Left cardiac atrium (tissue), 4 donors: ENCODE measurements around the gene MRPS10. TPM values are rescaled to one million over a fixed set of nuclear protein-coding genes. Genes with fewer than 3 reads are reported as not detected.
"Not testable (repeated sequence)": the region's sequence is repeated elsewhere in the genome, so short reads cannot be mapped to it uniquely, and the experiment has no call there.

ENCODE experiments used
- ATAC-seq, 2 donors: fragments of 200-7000 bp; cut with Tn5 transposase; one replicate each; pipeline ENCODE4 v1.9.1; 2020; ENCODE audit warnings: mild to moderate bottlenecking in 2 of 2, moderate library complexity in 2 of 2
- DNase-seq: peaks from one replicate; pipeline ENCODE4 v3.0.0-alpha.2; 2020
- intact Hi-C, 2 donors: fragments of 100-400 bp; cut with DNase I; formaldehyde crosslinking; loops; one replicate each; pipeline versions ENCODE4 v1.14.1 to v1.15.1; 2022 to 2023
- total RNA-seq, 2 donors: library from RNA; stranded (reverse); fragmentation: NEBNext Ultra II Directional; extraction: Animal tissue kit (Norgen Biotek cat#: 25700); gene quantifications; one replicate each; pipeline ENCODE4 v1.2.1, GENCODE V29; 2021
- donor health status: DM: no; HTN: yes; CAD: no.
- donor health status: DM: no; HTN: yes; CAD: no; lungs with severe emphysema.
- donor health status: DM: yes; HTN: yes; CAD: no.
- donor health status: Dilated cardiomyopathy.

Gene MRPS10
- total RNA-seq, 2 donors from 2014 or later: 39.2 to 44.2 TPM

- DNase-seq (no peak), ATAC-seq (peak in 1 of 2 donors; percentile 74)
- intact Hi-C loops: no loop called here
Measured at GRCh38 chr6:42190554-42191183, 27.0 kb downstream of the MRPS10 start.

GRCh38 chr6:42188406-42188805, 29.3 kb downstream of the MRPS10 start:
- intact Hi-C loops: no loop called here
- no peak for ATAC-seq
- no peak for DNase-seq

- peak in 1 of 2 donors; percentile 27 for ATAC-seq
- intact Hi-C loops: no loop called here
- no peak for DNase-seq
Measured at GRCh38 chr6:42185597-42185996, 32.1 kb downstream of the MRPS10 start.

- DNase-seq (no peak), ATAC-seq (no peak)
- intact Hi-C loops: no loop called here
Measured at GRCh38 chr6:42184475-42184874, 33.2 kb downstream of the MRPS10 start.

- intact Hi-C loops: no loop called here
- no peak for DNase-seq
- no peak for ATAC-seq
Measured at GRCh38 chr6:42182101-42182500, 35.6 kb downstream of the MRPS10 start.

- intact Hi-C loops: no loop called here
- no peak for DNase-seq
- no peak for ATAC-seq
Measured at GRCh38 chr6:42179945-42180313, 37.7 kb downstream of the MRPS10 start.

- ATAC-seq (no peak), DNase-seq (no peak)
- intact Hi-C loops: no loop called here
Measured at GRCh38 chr6:42179261-42179944, 38.3 kb downstream of the MRPS10 start.

- DNase-seq (no peak), ATAC-seq (peak in 1 of 2 donors; percentile 26)
- intact Hi-C loops: no loop called here
Measured at GRCh38 chr6:42177514-42178364, 39.9 kb downstream of the MRPS10 start.

GRCh38 chr6:42176981-42177380, 40.7 kb downstream of the MRPS10 start:
- ATAC-seq: no peak
- no peak for DNase-seq
- intact Hi-C loops: no loop called here

GRCh38 chr6:42175860-42176259, 41.8 kb downstream of the MRPS10 start:
- intact Hi-C loops: no loop called here
- no peak for ATAC-seq

GRCh38 chr6:42173101-42173500, 44.6 kb downstream of the MRPS10 start, which contains the start of gene GUCA1A:
GUCA1A (plus strand) TSS chr6:42173364; CDS start chr6:42173614, 250 bp downstream.
- no peak for DNase-seq
- intact Hi-C loops: no loop called here
- ATAC-seq: no peak

More at GRCh38 chr6:42175860-42176259, 41.8 kb downstream of the MRPS10 start:
- DNase-seq: no peak

GRCh38 chr6:42171813-42172581, 45.7 kb downstream of the MRPS10 start:
- no peak for ATAC-seq
- intact Hi-C loops: no loop called here
- no peak for DNase-seq

GRCh38 chr6:42169780-42170179, 47.9 kb downstream of the MRPS10 start:
- ATAC-seq, DNase-seq: not testable (repeated sequence)
- intact Hi-C loops: loop anchor here in 1 of 2 donors (5.0 kb wide), 1 partner anchor 92 kb away; no protein-coding TSS in a partner anchor

GRCh38 chr6:42168650-42169049, 49.0 kb downstream of the MRPS10 start:
- ATAC-seq (no peak), DNase-seq (no peak)
- intact Hi-C loops: loop anchor here in 1 of 2 donors (5.0 kb wide), 1 partner anchor 91 kb away; no protein-coding TSS in a partner anchor

- intact Hi-C loops: loop anchor here (1.0 to 5.0 kb wide), 2 partner anchors 89 to 91 kb away; no protein-coding TSS in a partner anchor
- ATAC-seq: peak; percentile 83 to 84
- DNase-seq: peak; percentile 63
Measured at GRCh38 chr6:42166444-42167141, 51.1 kb downstream of the MRPS10 start.

- DNase-seq (no peak), ATAC-seq (no peak)
- intact Hi-C loops: loop anchor here in 1 of 2 donors (5.0 kb wide), 1 partner anchor 88 kb away; no protein-coding TSS in a partner anchor
Measured at GRCh38 chr6:42165016-42165415, 52.6 kb downstream of the MRPS10 start.

GRCh38 chr6:42163981-42164380, 53.7 kb downstream of the MRPS10 start:
- ATAC-seq: no peak
- no peak for DNase-seq
- intact Hi-C loops: no loop called here

- DNase-seq (no peak), ATAC-seq (no peak)
- intact Hi-C loops: no loop called here
Measured at GRCh38 chr6:42162812-42163211, 54.8 kb downstream of the MRPS10 start.
